Measurements from ENCODE around the gene RAB7B.

RAB7B gene

GRCh38 chr1:205934788-205935187, 68.4 kb downstream of the RAB7B start:
- no peak overlapping the region for H3K4me3 ChIP-seq (ENCODE audit: control insufficient read depth, low read depth, low read length)
- TF ChIP-seq, protein P1, sequence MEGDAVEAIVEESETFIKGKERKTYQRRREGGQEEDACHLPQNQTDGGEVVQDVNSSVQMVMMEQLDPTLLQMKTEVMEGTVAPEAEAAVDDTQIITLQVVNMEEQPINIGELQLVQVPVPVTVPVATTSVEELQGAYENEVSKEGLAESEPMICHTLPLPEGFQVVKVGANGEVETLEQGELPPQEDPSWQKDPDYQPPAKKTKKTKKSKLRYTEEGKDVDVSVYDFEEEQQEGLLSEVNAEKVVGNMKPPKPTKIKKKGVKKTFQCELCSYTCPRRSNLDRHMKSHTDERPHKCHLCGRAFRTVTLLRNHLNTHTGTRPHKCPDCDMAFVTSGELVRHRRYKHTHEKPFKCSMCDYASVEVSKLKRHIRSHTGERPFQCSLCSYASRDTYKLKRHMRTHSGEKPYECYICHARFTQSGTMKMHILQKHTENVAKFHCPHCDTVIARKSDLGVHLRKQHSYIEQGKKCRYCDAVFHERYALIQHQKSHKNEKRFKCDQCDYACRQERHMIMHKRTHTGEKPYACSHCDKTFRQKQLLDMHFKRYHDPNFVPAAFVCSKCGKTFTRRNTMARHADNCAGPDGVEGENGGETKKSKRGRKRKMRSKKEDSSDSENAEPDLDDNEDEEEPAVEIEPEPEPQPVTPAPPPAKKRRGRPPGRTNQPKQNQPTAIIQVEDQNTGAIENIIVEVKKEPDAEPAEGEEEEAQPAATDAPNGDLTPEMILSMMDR (IDR thresholded peaks at IDR 0.05; ENCODE audit: control insufficient read depth, insufficient read depth, low read depth, low read length, missing control alignments) = no peak
- DNase-seq (ENCODE audit: low read depth) = no peak

GRCh38 chr1:205933671-205934618, 69.2 kb downstream of the RAB7B start:
- TF ChIP-seq, protein P1 (IDR thresholded peaks at IDR 0.05; ENCODE audit: control insufficient read depth, insufficient read depth, low read depth, low read length, missing control alignments) = no peak
- no peak overlapping the region for H3K4me3 ChIP-seq (ENCODE audit: control insufficient read depth, low read depth, low read length)
- no peak for DNase-seq (ENCODE audit: low read depth)

DNA sequence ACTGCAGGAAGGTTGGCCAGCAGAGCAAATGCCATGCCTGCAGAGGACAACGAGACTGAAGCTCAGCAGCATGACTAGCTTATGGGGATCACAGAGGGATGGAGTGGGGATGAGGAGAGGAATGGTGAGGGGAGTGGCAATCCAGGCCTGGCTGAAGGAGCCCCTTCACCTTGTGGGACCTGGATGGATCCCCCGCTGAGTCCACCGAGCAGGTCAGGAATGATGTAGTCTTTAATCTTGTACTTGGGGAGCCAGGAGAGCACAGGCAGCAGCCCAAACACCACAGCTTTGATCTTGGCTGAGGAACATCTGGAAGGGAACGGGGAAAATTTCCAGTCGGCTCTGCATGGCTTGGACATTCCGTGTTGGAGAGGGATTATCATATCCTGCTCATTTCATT, 70.4 kb downstream of the RAB7B start:
- H3K4me3 ChIP-seq (ENCODE audit: control insufficient read depth, low read depth, low read length) = no peak overlapping the region
- TF ChIP-seq, protein P1 (IDR thresholded peaks at IDR 0.05; ENCODE audit: control insufficient read depth, insufficient read depth, low read depth, low read length, missing control alignments) = no peak
- DNase-seq (ENCODE audit: low read depth) = no peak

- DNase-seq (ENCODE audit: low read depth) = no peak
- TF ChIP-seq, protein P1 (IDR thresholded peaks at IDR 0.05; ENCODE audit: control insufficient read depth, insufficient read depth, low read depth, low read length, missing control alignments) = no peak
- no peak overlapping the region for H3K4me3 ChIP-seq (ENCODE audit: control insufficient read depth, low read depth, low read length)
Measured at GRCh38 chr1:205930799-205931281, 72.4 kb downstream of the RAB7B start.

DNA sequence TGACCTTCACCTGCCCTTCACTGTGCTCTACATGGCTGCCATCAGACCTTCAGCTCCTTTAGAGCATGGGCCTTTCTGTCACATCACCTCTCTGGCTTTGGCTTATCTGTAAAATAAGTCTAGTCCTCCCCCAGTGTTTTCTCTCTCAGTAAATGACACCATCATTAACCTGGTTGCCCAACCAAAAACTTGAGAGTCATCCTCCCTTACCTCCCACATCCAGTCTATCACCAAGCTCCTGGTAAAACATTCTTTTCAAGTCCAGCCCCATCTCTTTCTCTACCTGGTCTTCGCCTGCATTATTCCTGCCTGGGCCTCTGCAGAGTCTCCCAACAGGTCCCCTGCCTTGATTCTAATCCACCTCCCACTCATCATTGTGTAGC, 73.0 kb downstream of the RAB7B start:
- TF ChIP-seq, protein P1 (IDR thresholded peaks at IDR 0.05; ENCODE audit: control insufficient read depth, insufficient read depth, low read depth, low read length, missing control alignments) = no peak
- no peak overlapping the region for H3K4me3 ChIP-seq (ENCODE audit: control insufficient read depth, low read depth, low read length)
- no peak for DNase-seq (ENCODE audit: low read depth)

DNA sequence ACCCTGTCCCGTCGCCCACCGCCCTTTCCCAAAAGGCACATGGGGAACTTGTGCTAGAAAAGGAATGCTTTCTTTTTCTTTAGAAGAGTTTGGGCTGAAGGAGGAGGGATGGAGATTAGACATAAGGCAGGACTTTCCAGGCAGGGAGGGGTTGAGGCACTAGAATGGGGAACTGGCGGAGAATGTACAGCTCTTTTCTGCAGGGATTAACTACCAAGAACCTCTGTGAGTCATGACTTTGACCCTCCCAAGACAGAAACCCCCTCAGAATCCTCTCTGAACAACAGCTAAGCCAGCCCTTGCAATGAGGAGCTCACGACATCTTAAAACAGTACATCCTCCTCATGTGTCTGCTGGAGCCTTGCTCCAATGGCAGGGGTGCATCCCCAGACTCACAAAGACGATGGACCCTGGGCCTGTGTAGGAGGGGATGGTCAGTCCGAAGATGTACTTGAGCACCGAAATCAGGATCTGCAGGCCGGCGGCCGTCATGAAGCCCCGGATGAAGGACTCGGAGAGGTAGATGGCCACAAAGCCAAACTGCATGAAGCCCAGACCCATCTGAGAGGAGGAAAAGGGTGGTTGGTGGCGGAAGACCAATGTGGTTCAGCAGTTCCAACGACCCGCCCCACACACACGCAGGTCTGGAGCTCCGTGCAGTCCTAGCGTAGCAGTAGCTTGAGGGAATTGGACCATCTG, 73.5 kb downstream of the RAB7B start:
- no peak for DNase-seq (ENCODE audit: low read depth)
- TF ChIP-seq, protein P1 (IDR thresholded peaks at IDR 0.05; ENCODE audit: control insufficient read depth, insufficient read depth, low read depth, low read length, missing control alignments) = no peak

More for the DNA sequence above, 73.5 kb downstream of the RAB7B start:
- H3K4me3 ChIP-seq (ENCODE audit: control insufficient read depth, low read depth, low read length) = no peak overlapping the region
